H1 (cell line): Measurements from ENCODE around the gene HOXB3.

Experiments
- CTCF ChIP-seq, 3 experiments: IDR thresholded peaks; 1 replicate in 2 of 3; 2 replicates in 1 of 3; pipeline versions ENCODE4 v1.5.1 to v1.6.1; 2011; ENCODE audit warnings: low read length in 3 of 3, mild to moderate bottlenecking in 3 of 3, inconsistent platforms in 2 of 3, low read depth in 1 of 3, moderate library complexity in 1 of 3; ENCODE audit not compliant: insufficient read depth in 1 of 3; ENCODE audit errors: control extremely low read depth in 1 of 3
- JUN ChIP-seq: IDR thresholded peaks from 2 replicates; pipeline ENCODE4 v1.6.1; 2011; ENCODE audit warnings: low read depth, mild to moderate bottlenecking, improper control_type of control experiment, low read length
- KDM1A ChIP-seq: fragments of 200-600, 300-600 bp; sonication (generic); IDR thresholded peaks from 2 replicates; pipeline ENCODE4 v1.7.1; 2016; ENCODE audit warnings: mild to moderate bottlenecking, low read length, borderline replicate concordance

DNA sequence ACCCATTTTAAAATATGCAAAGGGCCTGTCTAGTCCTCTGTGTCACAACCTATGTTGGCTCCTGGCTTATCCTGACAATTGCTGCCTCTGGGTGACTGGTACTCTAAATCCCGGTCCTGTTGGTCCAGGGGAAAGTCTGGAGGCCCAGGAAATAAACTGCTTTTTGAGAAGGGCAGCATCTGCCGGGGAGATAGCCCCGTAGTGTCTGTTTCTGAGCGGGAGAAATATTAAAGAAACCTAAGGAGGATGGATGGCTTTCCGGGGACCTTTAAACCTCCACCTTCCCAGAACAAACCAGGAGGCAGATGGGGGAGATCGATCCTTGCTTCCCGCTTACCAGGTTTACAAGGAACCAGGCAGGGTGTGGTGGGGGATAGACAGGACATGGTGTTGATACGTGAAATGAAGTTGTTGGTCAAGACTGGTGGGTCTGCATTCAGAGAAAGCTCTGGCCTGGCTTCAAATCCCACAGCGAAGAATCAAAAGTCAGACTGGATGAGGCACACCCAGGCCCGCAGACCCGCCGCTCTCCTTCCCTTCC, 48.9 kb downstream of the HOXB3 start:
- TF ChIP-seq JUN (no peak), KDM1A (no peak), CTCF (IDR thresholded peaks at IDR 0.05; ENCODE audit: control extremely low read depth in 1 of 3, insufficient read depth in 1 of 3, low read depth in 1 of 3, low read length in 3 of 3) (no peak)
